Mucosa of stomach (tissue), 1 donor: ENCODE measurements around the gene SLCO2A1.
A peak's percentile ranks its signal among the peaks of the same experiment; 100 is the strongest.

ENCODE experiments used
- H3K27me3 ChIP-seq: one replicate; pipeline ENCODE4 v1.7.0; 2013; ENCODE audit warnings: mild to moderate bottlenecking, low read length; ENCODE audit not compliant: control insufficient read depth, insufficient read depth
- H3K36me3 ChIP-seq: one replicate; pipeline ENCODE4 v1.7.0; 2013; ENCODE audit warnings: low read length; ENCODE audit not compliant: control insufficient read depth, insufficient read depth
- H3K4me1 ChIP-seq: one replicate; pipeline ENCODE4 v1.7.0; 2013; ENCODE audit warnings: mild to moderate bottlenecking, low read length; ENCODE audit not compliant: control insufficient read depth, insufficient read depth
- H3K4me3 ChIP-seq: one replicate; pipeline ENCODE4 v1.7.0; 2013; ENCODE audit warnings: low read length
- H3K9ac ChIP-seq: one replicate; pipeline ENCODE4 v1.7.0; 2013; ENCODE audit warnings: mild to moderate bottlenecking, low read length, moderate library complexity
- H3K9me3 ChIP-seq: one replicate; pipeline ENCODE4 v1.7.0; 2013; ENCODE audit warnings: mild to moderate bottlenecking, low read length, moderate library complexity; ENCODE audit not compliant: control insufficient read depth
- donor health status: Pancreatic carcinoma.

SLCO2A1 gene

DNA sequence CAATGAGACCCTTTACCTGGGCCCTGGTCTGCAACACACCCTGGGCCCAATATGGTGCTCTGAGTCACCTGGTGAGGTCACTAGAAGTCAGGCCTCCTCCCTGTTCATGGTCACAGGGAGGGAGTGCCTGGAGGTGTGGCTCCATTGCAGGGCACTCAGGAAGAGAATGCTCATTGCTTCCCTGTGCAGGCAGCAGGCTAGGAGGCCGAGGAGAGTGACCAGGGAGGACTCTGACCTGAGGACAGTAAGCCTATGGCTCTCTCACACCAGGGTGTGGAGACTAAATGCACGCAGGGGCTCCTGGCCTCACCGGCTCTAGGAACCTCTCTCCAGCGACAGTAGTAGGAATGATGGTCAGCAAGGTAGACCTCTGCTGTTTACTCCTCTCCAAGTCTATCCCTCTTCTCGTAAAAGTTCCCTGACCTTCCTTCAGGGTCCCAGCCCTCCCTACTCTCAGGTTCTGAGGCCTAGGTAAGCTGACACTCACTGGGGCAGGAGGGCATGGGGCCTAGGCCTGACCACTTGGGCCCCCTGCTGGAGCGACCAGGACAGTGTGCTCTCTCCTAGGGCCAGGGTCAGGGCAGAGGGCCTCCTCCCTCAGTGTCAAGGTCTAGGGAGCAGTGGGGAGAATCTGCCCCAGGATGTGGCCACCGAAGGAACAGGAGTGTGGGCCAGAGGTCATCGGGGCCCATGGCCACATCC lies 9.6 kb upstream of the SLCO2A1 start:
- peaks cover 56% of the 10 kb centered on the region for H3K4me1 ChIP-seq
- H3K27me3 ChIP-seq: no peaks in the 10 kb centered on the region
- no peaks in the 10 kb centered on the region for H3K9me3 ChIP-seq
- H3K4me3 ChIP-seq: peak overlapping the region; percentile 4
- H3K36me3 ChIP-seq: no peaks in the 10 kb centered on the region
- H3K9ac ChIP-seq: peak overlapping the region; percentile 65

DNA sequence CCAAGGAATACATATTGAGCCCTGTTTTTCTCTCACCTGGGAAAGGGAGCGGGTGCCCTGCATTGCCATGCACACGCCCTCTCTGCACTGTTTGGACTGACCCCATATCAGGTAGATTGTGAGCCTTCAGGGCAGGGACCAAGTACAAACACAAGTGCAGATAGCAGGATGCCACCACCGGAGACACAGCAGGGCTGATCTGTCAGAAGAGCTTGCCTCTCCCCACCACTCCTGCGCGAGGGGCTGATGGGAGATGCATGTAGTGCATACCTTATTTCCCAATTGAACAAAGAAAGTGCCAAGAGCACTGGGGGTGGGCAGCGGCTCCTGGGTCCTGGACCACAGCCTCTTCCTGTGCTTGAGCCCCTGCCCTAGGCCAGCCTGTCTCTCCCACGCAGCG lies 9.0 kb upstream of the SLCO2A1 start:
- H3K9ac ChIP-seq: peak overlapping the region; percentile 7
- H3K36me3 ChIP-seq: no peaks in the 10 kb centered on the region
- no peaks in the 10 kb centered on the region for H3K9me3 ChIP-seq
- peaks cover 56% of the 10 kb centered on the region for H3K4me1 ChIP-seq
- no peak overlapping the region for H3K4me3 ChIP-seq
- H3K27me3 ChIP-seq: no peaks in the 10 kb centered on the region

DNA sequence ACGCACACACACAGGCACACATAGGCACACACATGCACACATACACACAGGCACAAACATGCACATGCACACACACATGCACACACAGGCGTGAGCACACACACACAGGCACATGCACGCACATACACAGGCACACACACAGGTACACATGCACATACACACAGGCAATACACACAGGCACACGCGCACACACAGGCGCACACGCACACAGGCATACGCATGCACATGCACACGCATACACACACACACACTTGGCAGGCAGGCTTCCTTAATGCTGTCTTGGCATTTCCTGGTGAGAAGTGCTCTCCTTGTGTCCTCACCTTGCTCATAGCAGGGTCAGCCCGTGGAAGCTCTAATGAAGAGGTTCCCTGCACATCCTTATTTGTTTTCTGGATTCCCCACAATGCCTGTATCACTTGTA lies 8.4 kb upstream of the SLCO2A1 start:
- peaks cover 56% of the 10 kb centered on the region for H3K4me1 ChIP-seq
- H3K9me3 ChIP-seq: no peaks in the 10 kb centered on the region
- no peaks in the 10 kb centered on the region for H3K36me3 ChIP-seq
- H3K27me3 ChIP-seq: no peaks in the 10 kb centered on the region
- H3K9ac ChIP-seq: peak overlapping the region; percentile 7
- no peak overlapping the region for H3K4me3 ChIP-seq

DNA sequence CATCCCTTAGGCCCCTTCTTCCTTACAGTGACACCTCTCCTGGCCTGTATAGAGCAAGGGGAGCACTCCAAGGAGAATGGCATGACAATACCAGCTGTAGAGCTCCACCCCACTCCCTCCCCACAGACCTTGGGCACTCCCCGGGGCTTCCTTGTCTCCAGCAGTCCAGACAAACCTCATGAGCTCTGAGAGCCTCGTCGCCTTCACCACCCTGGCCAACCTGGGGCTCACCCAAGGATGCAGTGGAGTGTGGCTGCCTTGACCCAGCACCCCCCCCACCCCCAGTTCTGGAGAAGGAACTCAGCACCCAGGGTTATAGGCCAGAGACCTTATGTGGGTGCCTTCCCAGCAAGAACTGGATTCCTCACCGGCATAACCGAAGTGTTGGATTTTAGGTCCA lies 7.4 kb upstream of the SLCO2A1 start:
- Histone ChIP-seq H3K9ac (no peak overlapping the region), H3K27me3 (no peaks in the 10 kb centered on the region), H3K36me3 (no peaks in the 10 kb centered on the region), H3K4me3 (no peak overlapping the region), H3K4me1 (peaks cover 56% of the 10 kb centered on the region), H3K9me3 (no peaks in the 10 kb centered on the region)

DNA sequence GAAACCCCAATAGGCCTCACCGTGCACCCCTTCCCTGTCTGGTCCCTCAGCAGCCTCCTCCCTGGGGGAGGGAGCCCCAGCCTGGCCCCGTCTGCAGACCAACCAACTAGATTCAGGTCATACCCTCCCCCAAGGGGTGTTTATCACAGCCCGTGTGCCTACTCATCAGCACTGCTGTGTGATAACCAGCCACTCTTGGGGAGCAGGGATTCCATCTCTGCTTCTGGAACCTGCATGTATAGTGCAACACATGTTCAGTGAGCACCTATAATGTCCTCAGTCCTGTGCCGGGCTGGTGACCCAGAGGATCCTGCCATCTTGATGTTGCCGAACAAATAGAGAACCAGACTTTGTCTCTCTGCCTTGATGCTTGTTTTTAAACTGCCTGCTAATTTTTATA lies 6.6 kb upstream of the SLCO2A1 start:
- Histone ChIP-seq H3K36me3 (no peaks in the 10 kb centered on the region), H3K27me3 (no peaks in the 10 kb centered on the region), H3K4me1 (peaks cover 56% of the 10 kb centered on the region), H3K4me3 (no peak overlapping the region), H3K9ac (no peak overlapping the region), H3K9me3 (no peaks in the 10 kb centered on the region)

DNA sequence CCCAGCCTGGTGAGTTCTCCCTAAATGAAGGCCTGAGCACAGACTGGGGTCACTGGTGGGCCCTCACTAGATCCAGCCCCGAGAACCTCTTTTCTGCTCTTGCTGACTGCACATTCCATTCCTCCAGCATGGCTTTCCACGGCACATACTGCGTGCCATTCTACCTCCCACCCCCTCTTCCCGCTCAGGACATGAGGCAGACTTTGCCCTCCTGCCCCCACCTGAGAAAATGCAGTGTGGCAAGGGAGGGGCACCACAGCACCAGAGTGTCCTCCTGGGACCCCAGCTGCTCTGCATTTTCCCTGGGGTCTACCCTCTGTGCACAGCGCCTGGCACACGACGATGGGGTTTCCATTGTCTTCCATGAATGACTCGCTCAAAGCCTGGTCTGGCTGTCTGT lies 6.1 kb upstream of the SLCO2A1 start:
- Histone ChIP-seq H3K9ac (no peak overlapping the region), H3K4me3 (no peak overlapping the region), H3K9me3 (no peaks in the 10 kb centered on the region), H3K36me3 (no peaks in the 10 kb centered on the region), H3K4me1 (peaks cover 56% of the 10 kb centered on the region), H3K27me3 (no peaks in the 10 kb centered on the region)

DNA sequence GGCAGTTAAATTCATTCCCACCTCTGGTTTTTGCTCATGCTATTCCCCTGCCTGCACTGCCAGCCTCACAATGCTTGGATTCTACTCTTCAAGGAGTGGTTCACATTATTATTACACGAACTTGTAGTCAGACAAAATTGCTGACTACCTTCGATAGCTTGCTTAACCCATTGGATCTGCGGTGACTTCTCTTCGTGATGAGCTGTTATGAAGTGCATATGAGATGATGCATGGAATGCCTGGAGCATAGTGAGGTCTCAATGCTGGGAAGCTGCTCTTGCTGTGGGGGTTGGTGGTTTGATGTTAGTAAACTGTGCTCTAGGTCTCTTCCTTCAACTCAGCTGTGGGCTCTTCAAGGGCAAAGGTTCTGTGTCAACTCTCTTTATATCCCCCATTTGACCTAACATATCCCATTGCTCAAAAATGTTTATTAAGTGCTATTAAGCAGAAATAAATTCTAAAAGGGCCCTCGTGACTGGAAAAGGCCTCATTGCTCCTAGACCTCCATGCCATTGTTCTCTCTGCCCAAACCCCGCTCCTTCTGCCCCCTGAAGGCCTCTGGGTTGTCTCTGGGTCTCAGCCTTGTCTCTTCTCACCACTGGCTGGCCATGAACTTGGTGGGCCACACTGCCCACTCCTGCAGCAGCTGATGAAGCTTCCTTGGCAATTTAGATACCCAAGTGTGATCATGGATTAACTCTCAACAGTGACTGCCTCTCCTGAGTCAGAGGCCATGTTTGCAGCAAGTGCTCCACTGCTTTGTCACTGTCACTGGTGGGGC lies 4.5 kb upstream of the SLCO2A1 start:
- Histone ChIP-seq H3K4me1 (peaks cover 42% of the 10 kb centered on the region), H3K27me3 (peaks cover 2% of the 10 kb centered on the region), H3K9me3 (no peaks in the 10 kb centered on the region), H3K9ac (no peak overlapping the region), H3K36me3 (no peaks in the 10 kb centered on the region), H3K4me3 (no peak overlapping the region)

DNA sequence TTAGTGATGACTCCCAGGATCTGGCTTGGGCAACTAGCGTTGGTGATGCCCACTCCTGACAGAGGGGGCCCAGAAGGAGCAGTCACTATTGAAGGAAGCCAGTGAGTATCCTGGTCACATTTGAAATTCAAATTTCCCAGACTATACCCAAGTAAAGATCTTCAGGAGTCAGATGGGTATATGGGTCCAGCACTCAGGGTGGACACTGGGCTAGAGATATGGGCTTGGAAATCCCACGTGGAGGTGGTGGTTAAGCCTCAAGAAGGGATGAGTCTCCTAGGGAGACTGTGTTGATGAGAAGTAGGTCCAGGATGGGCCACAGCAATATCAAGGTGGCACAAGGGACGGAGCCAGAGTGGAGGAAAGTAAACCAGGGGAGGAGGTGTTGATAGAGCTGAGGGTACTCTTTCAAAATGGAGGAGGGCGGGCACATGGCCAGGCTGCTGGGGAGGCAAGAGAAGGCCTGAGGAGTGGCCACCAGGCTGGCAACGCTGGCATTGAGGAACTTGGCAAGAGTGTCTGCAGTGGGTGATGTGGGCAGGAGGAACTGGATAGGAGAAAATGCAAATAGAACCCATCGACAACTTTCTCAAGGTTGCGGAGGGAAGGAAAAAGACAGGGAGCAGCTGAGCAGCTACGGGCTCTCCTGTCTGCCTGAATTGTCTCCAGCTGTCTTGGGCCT lies 3.7 kb upstream of the SLCO2A1 start:
- Histone ChIP-seq H3K4me1 (peaks cover 42% of the 10 kb centered on the region), H3K9ac (no peak overlapping the region), H3K27me3 (peaks cover 9% of the 10 kb centered on the region), H3K36me3 (no peaks in the 10 kb centered on the region), H3K9me3 (no peaks in the 10 kb centered on the region), H3K4me3 (no peak overlapping the region)

DNA sequence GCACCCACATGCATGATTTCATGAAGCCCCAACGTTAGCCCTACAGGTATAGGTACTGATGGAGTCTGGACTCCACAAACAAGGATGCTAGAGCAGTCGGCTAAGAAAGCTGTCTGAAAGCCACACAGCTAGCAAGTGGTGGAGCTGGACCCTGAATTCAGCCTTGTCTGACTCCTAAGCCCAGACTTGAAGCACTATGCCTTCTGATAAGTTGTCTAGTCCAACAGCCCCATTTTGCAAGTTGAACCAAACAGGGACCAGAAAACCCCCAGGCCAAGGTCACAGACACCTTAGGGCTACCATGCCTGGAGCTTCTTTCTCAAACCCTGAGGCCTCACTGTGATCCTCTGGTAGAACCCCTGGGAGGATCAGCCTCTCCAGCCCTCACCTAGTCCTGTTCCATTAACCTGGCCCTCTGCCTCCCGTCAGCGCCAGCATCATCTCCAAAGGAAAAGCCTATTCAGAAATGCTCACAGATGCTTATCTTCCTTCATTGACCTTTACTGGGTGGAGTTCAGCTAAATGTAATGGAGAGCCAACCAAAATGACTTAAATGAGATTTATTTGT lies 1.7 kb upstream of the SLCO2A1 start:
- H3K36me3 ChIP-seq: no peaks in the 10 kb centered on the region

DNA sequence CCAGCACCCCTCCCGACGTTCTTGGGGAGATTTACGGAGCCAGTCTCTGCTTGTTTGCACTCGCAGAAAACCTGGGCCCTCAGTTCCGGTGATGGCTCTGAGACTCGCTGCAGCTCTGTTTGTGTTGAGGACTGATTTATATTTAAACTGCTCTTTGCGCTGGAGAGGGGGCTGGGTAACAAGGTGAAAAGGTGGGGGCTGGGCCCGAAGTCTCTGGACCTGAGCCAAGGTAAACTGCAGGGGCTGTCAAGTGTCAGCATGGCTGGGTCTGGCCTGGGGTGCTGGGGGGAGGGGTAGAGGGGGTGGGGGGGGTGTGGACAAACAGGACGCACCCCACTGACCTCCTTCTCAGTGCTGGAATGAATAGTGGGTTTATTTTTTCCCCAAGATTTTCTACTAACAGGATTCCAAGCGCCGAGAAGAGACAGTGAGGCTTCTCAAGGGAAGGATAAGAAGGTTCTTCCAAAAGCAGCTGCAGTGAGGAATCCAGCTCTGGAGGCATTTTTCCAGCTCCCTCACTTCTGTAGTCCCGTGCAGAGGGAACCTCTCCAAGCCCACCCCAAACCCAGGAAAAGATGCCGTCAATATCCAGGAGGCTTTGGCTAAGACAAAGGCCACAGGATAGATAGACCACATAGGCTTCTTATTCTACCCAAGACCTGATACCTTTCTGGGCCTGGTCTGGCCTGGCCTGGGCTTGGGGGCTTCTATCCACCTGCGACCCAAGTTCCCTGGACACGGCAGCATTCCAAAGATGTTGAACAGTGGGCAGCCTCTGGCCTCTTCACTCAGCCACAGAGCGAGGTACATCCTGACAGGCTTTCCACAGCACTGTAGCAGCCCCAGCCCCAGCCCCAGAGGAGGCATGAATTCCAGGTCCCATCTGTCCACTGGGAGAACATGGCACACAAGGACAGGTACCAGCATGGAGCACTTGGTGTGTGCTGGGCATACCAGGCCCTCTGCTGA lies 938 bp upstream of the SLCO2A1 start:
- Histone ChIP-seq H3K9me3 (no peaks in the 10 kb centered on the region), H3K4me1 (peaks cover 22% of the 10 kb centered on the region), H3K36me3 (no peaks in the 10 kb centered on the region), H3K4me3 (no peak overlapping the region), H3K27me3 (peaks cover 14% of the 10 kb centered on the region), H3K9ac (no peak overlapping the region)

More for the DNA sequence above, 1.7 kb upstream of the SLCO2A1 start:
- H3K9ac ChIP-seq: no peak overlapping the region
- H3K4me1 ChIP-seq: peaks cover 30% of the 10 kb centered on the region
- H3K9me3 ChIP-seq: no peaks in the 10 kb centered on the region
- H3K27me3 ChIP-seq: peaks cover 14% of the 10 kb centered on the region
- H3K4me3 ChIP-seq: no peak overlapping the region

DNA sequence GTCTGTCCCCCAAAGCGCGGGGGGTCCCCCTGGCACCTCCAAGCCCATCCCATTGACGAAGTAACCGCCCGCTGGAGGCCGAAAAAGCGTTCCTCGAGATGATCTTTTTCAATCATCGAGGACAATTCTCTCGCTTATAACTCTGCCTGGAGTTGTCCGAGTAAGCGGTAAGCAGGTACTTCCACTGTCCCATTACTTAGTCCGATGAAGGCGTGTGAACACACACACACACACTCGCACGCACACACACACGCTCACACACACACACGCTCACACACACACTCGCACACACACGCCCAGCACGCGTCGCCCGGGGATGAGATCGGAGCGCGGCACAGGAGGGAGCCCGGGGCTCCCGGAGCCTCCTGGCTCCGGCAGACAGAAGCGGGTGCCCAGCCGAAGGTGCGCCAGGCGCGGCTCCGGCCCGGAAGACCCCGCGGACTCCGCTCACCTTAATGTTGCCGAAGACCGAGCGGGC lies 430 bp downstream of the SLCO2A1 start:
- Histone ChIP-seq H3K4me3 (peak overlapping the region; percentile 62), H3K27me3 (peaks cover 14% of the 10 kb centered on the region), H3K36me3 (no peaks in the 10 kb centered on the region), H3K9ac (peak overlapping the region; percentile 73), H3K9me3 (no peaks in the 10 kb centered on the region), H3K4me1 (peaks cover 15% of the 10 kb centered on the region)
